ENCODE data around the gene RECQL. TPM values are rescaled to one million over a fixed set of nuclear protein-coding genes. Genes with fewer than 3 reads are reported as not detected.

RECQL gene
- total RNA-seq, 1 experiment from 2014 or later: 42.3 TPM

DNA sequence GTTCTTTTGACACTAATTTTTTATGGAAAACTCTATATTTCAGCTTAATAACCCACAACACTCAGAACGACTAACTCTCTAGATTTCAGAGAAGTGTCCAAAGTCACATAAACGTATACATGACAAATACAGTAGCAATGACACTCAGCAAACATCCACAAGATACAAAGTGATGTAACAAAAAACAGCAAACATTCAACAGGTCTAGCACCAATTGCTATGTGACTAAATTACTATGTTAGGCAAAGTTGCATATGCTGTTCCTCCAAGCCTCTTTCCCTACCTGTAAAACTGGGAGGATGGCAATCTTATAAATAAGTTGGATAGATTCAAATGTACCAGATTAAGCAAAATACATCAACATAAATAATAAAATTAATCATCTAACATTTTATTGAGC is 1.7 kb downstream of the RECQL start:
- CTCF ChIA-PET: no interaction called here
- TF ChIP-seq, protein P1, sequence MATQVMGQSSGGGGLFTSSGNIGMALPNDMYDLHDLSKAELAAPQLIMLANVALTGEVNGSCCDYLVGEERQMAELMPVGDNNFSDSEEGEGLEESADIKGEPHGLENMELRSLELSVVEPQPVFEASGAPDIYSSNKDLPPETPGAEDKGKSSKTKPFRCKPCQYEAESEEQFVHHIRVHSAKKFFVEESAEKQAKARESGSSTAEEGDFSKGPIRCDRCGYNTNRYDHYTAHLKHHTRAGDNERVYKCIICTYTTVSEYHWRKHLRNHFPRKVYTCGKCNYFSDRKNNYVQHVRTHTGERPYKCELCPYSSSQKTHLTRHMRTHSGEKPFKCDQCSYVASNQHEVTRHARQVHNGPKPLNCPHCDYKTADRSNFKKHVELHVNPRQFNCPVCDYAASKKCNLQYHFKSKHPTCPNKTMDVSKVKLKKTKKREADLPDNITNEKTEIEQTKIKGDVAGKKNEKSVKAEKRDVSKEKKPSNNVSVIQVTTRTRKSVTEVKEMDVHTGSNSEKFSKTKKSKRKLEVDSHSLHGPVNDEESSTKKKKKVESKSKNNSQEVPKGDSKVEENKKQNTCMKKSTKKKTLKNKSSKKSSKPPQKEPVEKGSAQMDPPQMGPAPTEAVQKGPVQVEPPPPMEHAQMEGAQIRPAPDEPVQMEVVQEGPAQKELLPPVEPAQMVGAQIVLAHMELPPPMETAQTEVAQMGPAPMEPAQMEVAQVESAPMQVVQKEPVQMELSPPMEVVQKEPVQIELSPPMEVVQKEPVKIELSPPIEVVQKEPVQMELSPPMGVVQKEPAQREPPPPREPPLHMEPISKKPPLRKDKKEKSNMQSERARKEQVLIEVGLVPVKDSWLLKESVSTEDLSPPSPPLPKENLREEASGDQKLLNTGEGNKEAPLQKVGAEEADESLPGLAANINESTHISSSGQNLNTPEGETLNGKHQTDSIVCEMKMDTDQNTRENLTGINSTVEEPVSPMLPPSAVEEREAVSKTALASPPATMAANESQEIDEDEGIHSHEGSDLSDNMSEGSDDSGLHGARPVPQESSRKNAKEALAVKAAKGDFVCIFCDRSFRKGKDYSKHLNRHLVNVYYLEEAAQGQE (IDR thresholded peaks at IDR 0.05; ENCODE audit: insufficient read depth in 1 of 2, low read depth in 2 of 2, low read length in 1 of 2): no peak
- TF ChIP-seq SIN3A (IDR thresholded peaks at IDR 0.05; ENCODE audit: borderline replicate concordance, insufficient read depth, low read depth, low read length) (no peak), POLR2AphosphoS5 (IDR thresholded peaks at IDR 0.05; ENCODE audit: low read depth, low read length) (no peak), TCF7L2 (IDR thresholded peaks at IDR 0.05; ENCODE audit: low read depth, low read length) (no peak)
- TF ChIP-seq, protein P2, sequence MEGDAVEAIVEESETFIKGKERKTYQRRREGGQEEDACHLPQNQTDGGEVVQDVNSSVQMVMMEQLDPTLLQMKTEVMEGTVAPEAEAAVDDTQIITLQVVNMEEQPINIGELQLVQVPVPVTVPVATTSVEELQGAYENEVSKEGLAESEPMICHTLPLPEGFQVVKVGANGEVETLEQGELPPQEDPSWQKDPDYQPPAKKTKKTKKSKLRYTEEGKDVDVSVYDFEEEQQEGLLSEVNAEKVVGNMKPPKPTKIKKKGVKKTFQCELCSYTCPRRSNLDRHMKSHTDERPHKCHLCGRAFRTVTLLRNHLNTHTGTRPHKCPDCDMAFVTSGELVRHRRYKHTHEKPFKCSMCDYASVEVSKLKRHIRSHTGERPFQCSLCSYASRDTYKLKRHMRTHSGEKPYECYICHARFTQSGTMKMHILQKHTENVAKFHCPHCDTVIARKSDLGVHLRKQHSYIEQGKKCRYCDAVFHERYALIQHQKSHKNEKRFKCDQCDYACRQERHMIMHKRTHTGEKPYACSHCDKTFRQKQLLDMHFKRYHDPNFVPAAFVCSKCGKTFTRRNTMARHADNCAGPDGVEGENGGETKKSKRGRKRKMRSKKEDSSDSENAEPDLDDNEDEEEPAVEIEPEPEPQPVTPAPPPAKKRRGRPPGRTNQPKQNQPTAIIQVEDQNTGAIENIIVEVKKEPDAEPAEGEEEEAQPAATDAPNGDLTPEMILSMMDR (IDR thresholded peaks at IDR 0.05): no peak
- in situ Hi-C loops (cut with HindIII; ENCODE audit: low pct_unique_long_range_greater_than_20kb, low sequenced_read_pairs) (no loop called here), intact Hi-C loops (cut with micrococcal nuclease; ENCODE audit: unreplicated experiment) (no loop called here)
- POLR2A ChIA-PET: no interaction called here
- Histone ChIP-seq H3K9me3 (ENCODE audit: control insufficient read depth, insufficient read depth, low read depth, low read length) (no peaks in the 10 kb centered on the region), H3K4me1 (ENCODE audit: control insufficient read depth, insufficient read depth, low read length) (peaks cover 14% of the 10 kb centered on the region; the same call in 1 of the 2 replicates), H3K27ac (ENCODE audit: low read length) (no peak overlapping the region), H3K36me3 (ENCODE audit: control insufficient read depth, insufficient read depth, low read length) (peaks cover 7% of the 10 kb centered on the region; the same call in 1 of the 2 replicates), H3K4me3 (ENCODE audit: low read depth in 2 of 2, low read length in 2 of 2) (peak overlapping the region; percentile 88 to 97; a peak in 2 of 4 replicates), H3K27me3 (ENCODE audit: control insufficient read depth, insufficient read depth, low read length) (no peaks in the 10 kb centered on the region)
- DNase-seq (ENCODE audit: low read depth, low spot score): no peak
- ATAC-seq: no peak
- BruUV-seq (replicated peaks): no TSS peak

DNA sequence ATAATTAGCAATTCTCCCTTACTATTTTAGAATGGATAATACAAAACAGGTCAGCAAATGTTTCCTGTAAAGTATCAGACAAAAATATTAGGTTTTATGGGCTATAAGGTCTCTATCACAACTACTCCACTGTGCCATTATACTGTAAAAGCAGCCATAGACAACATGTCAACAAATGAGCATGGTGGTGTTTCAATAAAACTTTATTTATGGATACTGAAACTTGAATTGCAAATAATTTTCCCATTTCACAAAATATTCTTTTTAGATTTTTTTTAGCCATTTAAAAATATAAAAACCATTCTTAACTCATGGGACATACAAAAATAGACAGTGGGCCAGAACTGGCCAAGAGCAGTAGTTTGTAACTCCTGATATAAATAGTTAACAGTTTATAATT is 15.4 kb downstream of the RECQL start:
- BruUV-seq (replicated peaks): no TSS peak
- POLR2A ChIA-PET: no interaction called here

More for the DNA sequence above, 15.4 kb downstream of the RECQL start:
- CTCF ChIA-PET: no interaction called here
- intact Hi-C loops (cut with micrococcal nuclease; ENCODE audit: unreplicated experiment): no loop called here
- H3K36me3 ChIP-seq (ENCODE audit: control insufficient read depth, insufficient read depth, low read length): peaks cover 5% of the 10 kb centered on the region; the same call in 1 of the 2 replicates
- H3K27me3 ChIP-seq (ENCODE audit: control insufficient read depth, insufficient read depth, low read length): no peaks in the 10 kb centered on the region
- DNase-seq (ENCODE audit: low read depth, low spot score): no peak
- no peak overlapping the region for H3K4me3 ChIP-seq (ENCODE audit: low read depth in 2 of 2, low read length in 2 of 2)
- in situ Hi-C loops (cut with HindIII; ENCODE audit: low pct_unique_long_range_greater_than_20kb, low sequenced_read_pairs): no loop called here
- TF ChIP-seq, protein P1 (IDR thresholded peaks at IDR 0.05; ENCODE audit: insufficient read depth in 1 of 2, low read depth in 2 of 2, low read length in 1 of 2): no peak
- H3K9me3 ChIP-seq (ENCODE audit: control insufficient read depth, insufficient read depth, low read depth, low read length): no peaks in the 10 kb centered on the region
- H3K27ac ChIP-seq (ENCODE audit: low read length): no peak overlapping the region
- ATAC-seq: no peak
- H3K4me1 ChIP-seq (ENCODE audit: control insufficient read depth, insufficient read depth, low read length): no peaks in the 10 kb centered on the region
